SK-N-SH (cell line): ENCODE data around the gene BNIP5. TPM values are rescaled to one million over a fixed set of nuclear protein-coding genes. Genes with fewer than 3 reads are reported as not detected.
A peak's percentile ranks its signal among the peaks of the same experiment; 100 is the strongest.

Source experiments
- CTCF ChIA-PET: fragments of 300-600, 350-600 bp; formaldehyde crosslinking; extraction: SDS; loops from one replicate; lab custom pipeline; 2021; lab: Yijun Ruan, JAX
- POLR2A ChIA-PET: fragments of 350-600 bp; sonication (Branson Sonifier 250); formaldehyde crosslinking; extraction: SDS; loops from one replicate; lab custom pipeline; 2020; ENCODE audit warnings: antibody characterized with exemption, inconsistent platforms; lab: Yijun Ruan, JAX
- DNase-seq: peaks from one replicate; pipeline ENCODE4 v3.0.0; 2012
- H2AFZ ChIP-seq: fragments of 200-600 bp; sonication (generic); 2 replicates; pipeline ENCODE4 v1.8.1; 2016; ENCODE audit warnings: antibody characterized with exemption, mild to moderate bottlenecking, low read depth
- H3F3A ChIP-seq: fragments of 200-600 bp; sonication (generic); replicated peaks from 2 replicates; pipeline ENCODE3; 2016; ENCODE audit warnings: antibody characterized with exemption, mild to moderate bottlenecking; ENCODE audit not compliant: insufficient read depth
- H3K27ac ChIP-seq, 2 experiments: fragments of 200-500 bp in 1 of 2; fragments of 200-600 bp in 1 of 2; sonication (Bioruptor generic) in 1 of 2; sonication (generic), shearing (Covaris generic) in 1 of 2; 2 replicates each; pipeline versions ENCODE4 v1.5.1 to v1.6.1; 2014 to 2016; ENCODE audit warnings: low read depth in 2 of 2, inconsistent platforms in 1 of 2, low read length in 1 of 2, mild to moderate bottlenecking in 1 of 2, mixed read lengths in 1 of 2
- H3K27me3 ChIP-seq: fragments of 200-600 bp; sonication (generic), shearing (Covaris generic); 2 replicates; pipeline ENCODE4 v1.6.1; 2016; ENCODE audit warnings: mixed run types; ENCODE audit not compliant: insufficient read depth
- H3K36me3 ChIP-seq, 2 experiments: fragments of 200-500 bp in 1 of 2; fragments of 200-600 bp in 1 of 2; sonication (Bioruptor generic) in 1 of 2; sonication (generic) in 1 of 2; replicated peaks in 1 of 2; 2 replicates each; pipeline versions ENCODE3 to v1.5.1; 2014 to 2016; ENCODE audit warnings: low read length in 1 of 2, mild to moderate bottlenecking in 1 of 2; ENCODE audit not compliant: insufficient read depth in 2 of 2, control insufficient read depth in 1 of 2
- H3K4me1 ChIP-seq, 2 experiments: fragments of 200-500 bp in 1 of 2; fragments of 200-600 bp in 1 of 2; sonication (Bioruptor generic) in 1 of 2; sonication (generic), shearing (Covaris generic) in 1 of 2; 2 replicates each; pipeline versions ENCODE4 v1.5.1 to v1.6.1; 2014 to 2016; ENCODE audit warnings: low read depth in 1 of 2, low read length in 1 of 2, mixed run types in 1 of 2; ENCODE audit not compliant: insufficient read depth in 2 of 2, control insufficient read depth in 1 of 2
- H3K4me2 ChIP-seq: fragments of 200-600 bp; sonication (generic), shearing (Covaris generic); 2 replicates; pipeline ENCODE4 v1.6.1; 2017; ENCODE audit warnings: mixed run types
- H3K4me3 ChIP-seq, 2 experiments: fragments of 200-500 bp in 1 of 2; fragments of 200-600 bp in 1 of 2; sonication (Bioruptor generic) in 1 of 2; sonication (generic), shearing (Covaris generic) in 1 of 2; 2 replicates each; pipeline versions ENCODE4 v1.5.1 to v1.8.1; 2014 to 2016; ENCODE audit warnings: low read depth in 2 of 2, inconsistent platforms in 1 of 2, low read length in 1 of 2, mild to moderate bottlenecking in 1 of 2, mixed read lengths in 1 of 2, moderate library complexity in 1 of 2
- H3K79me2 ChIP-seq: fragments of 200-600 bp; sonication (generic); 2 replicates; pipeline ENCODE4 v1.8.1; 2017; ENCODE audit warnings: mild to moderate bottlenecking; ENCODE audit not compliant: insufficient read depth
- H3K9ac ChIP-seq: fragments of 200-600 bp; sonication (generic); 2 replicates; pipeline ENCODE4 v1.6.1; 2017; ENCODE audit warnings: mixed run types
- H3K9me2 ChIP-seq: fragments of 200-600 bp; sonication (generic); 2 replicates; pipeline ENCODE4 v1.6.1; 2017; ENCODE audit warnings: mixed run types
- H3K9me3 ChIP-seq: fragments of 200-600 bp; sonication (generic); 2 replicates; pipeline ENCODE4 v1.6.1; 2017; ENCODE audit warnings: mixed run types, mild to moderate bottlenecking, moderate library complexity
- H4K20me1 ChIP-seq: fragments of 200-600 bp; sonication (generic); 2 replicates; pipeline ENCODE4 v1.6.1; 2017; ENCODE audit warnings: mild to moderate bottlenecking, mixed run types; ENCODE audit not compliant: insufficient read depth
- CTCF ChIP-seq: fragments of 200-600 bp; sonication (generic); IDR thresholded peaks from 2 replicates; pipeline ENCODE4 v1.6.1; 2017; ENCODE audit warnings: antibody characterized with exemption, mild to moderate bottlenecking, moderate library complexity
- EP300 ChIP-seq, 2 experiments: IDR thresholded peaks; 2 replicates each; pipeline versions ENCODE4 v1.4.0 to v1.6.1; 2012; ENCODE audit warnings: borderline replicate concordance in 1 of 2, low read depth in 1 of 2, low read length in 1 of 2
- FOSL2 ChIP-seq: IDR thresholded peaks from 2 replicates; pipeline ENCODE4 v1.4.0; 2012; ENCODE audit warnings: low read depth, mild to moderate bottlenecking, moderate library complexity, borderline replicate concordance
- FOXJ3 ChIP-seq: sonication (generic); formaldehyde crosslinking; IDR thresholded peaks from 2 replicates; pipeline ENCODE4 v1.5.1; 2020; ENCODE audit warnings: mild to moderate bottlenecking, missing genetic modification reagents
- GABPA ChIP-seq: IDR thresholded peaks from 2 replicates; pipeline ENCODE4 v1.4.0; 2012; ENCODE audit warnings: low read depth, mild to moderate bottlenecking
- IRF3 ChIP-seq: fragments of 150-350 bp; IDR thresholded peaks from 2 replicates; pipeline ENCODE4 v1.6.1; 2016; ENCODE audit warnings: mild to moderate bottlenecking, low read depth, low read length
- NRF1 ChIP-seq: IDR thresholded peaks from 2 replicates; pipeline ENCODE4 v1.6.1; 2012; ENCODE audit warnings: low read depth, mild to moderate bottlenecking, low read length
- POLR2AphosphoS5 ChIP-seq: IDR thresholded peaks from 2 replicates; pipeline ENCODE4 v1.6.1; 2012; ENCODE audit warnings: low read depth, low read length
- USF1 ChIP-seq: IDR thresholded peaks from 2 replicates; pipeline ENCODE4 v1.4.0; 2012; ENCODE audit warnings: low read depth, borderline replicate concordance
- YY1 ChIP-seq: IDR thresholded peaks from 2 replicates; pipeline ENCODE4 v1.4.0; 2012; ENCODE audit warnings: low read depth, mild to moderate bottlenecking
- WGBS: methylation state at CpG from one replicate; pipeline ENCODE4 v1.1.6; 2017; ENCODE audit warnings: low lambda C conversion rate; 5-methylcytosine and 5-hydroxymethylcytosine counted together
- polyA plus RNA-seq, 3 experiments: library from polyadenylated mRNA; depleted of rRNA; stranded (reverse); fragments of >200 nt; gene quantifications; 2 replicates each; pipeline ENCODE4 v1.2.3, GENCODE V29; 2012

BNIP5 gene
- polyA plus RNA-seq, 1 of the 3 experiments (the other 2 are of a cell fraction) = not detected

- Histone ChIP-seq H3K4me1 (peaks cover 0 to 17% of the 10 kb centered on the region in 2 experiments; a peak in 1 of 4 replicates), H3K79me2 (no peaks in the 10 kb centered on the region), H3F3A (no peaks in the 10 kb centered on the region), H3K9ac (no peak overlapping the region), H3K4me2 (no peak overlapping the region), H3K4me3 (no peak overlapping the region), H3K9me2 (no peaks in the 10 kb centered on the region)
- peak; percentile 58 for DNase-seq
- TF ChIP-seq NRF1 (no peak), GABPA (no peak), IRF3 (no peak), FOXJ3 (no peak), YY1 (no peak)
- TF ChIP-seq, all 33 proteins: peak for 0
- no peak overlapping the region for H3K27ac ChIP-seq
- no peak overlapping the region for H2AFZ ChIP-seq
- no peaks in the 10 kb centered on the region for H4K20me1 ChIP-seq
- 17% methylated on average over 2 of the region's 7 CpGs for WGBS
- H3K36me3 ChIP-seq = no peaks in the 10 kb centered on the region
- ChIA-PET CTCF (interaction anchor here (1.0 to 5.3 kb wide), 7 partner anchors 15 to 97 kb away, joined by 3 to 24 read pairs (median 4); no protein-coding TSS in a partner anchor), POLR2A (no interaction called here)
- no peaks in the 10 kb centered on the region; the same call in 1 of the 2 replicates for H3K27me3 ChIP-seq
- no peaks in the 10 kb centered on the region for H3K9me3 ChIP-seq
These were observed 10.2 kb downstream of the BNIP5 start for GRCh38 chr6:36326356-36326995.

GRCh38 chr6:36324715-36325114 is 12.0 kb downstream of the BNIP5 start:
- WGBS = 62% methylated on average over 4 of the region's 4 CpGs
- no peak overlapping the region for H3K27ac ChIP-seq
- no peaks in the 10 kb centered on the region for H3K9me2 ChIP-seq
- DNase-seq = no peak
- no peaks in the 10 kb centered on the region for H4K20me1 ChIP-seq
- H3K27me3 ChIP-seq = no peaks in the 10 kb centered on the region; the same call in 1 of the 2 replicates
- H3K4me3 ChIP-seq = no peak overlapping the region
- no peaks in the 10 kb centered on the region for H3K79me2 ChIP-seq
- peaks cover 0 to 17% of the 10 kb centered on the region in 2 experiments; a peak in 1 of 4 replicates for H3K4me1 ChIP-seq
- ChIA-PET POLR2A (no interaction called here), CTCF (interaction anchor here (0.7 to 15.1 kb wide), 3 partner anchors 16 to 28 kb away, joined by 3 to 123 read pairs (median 24); no protein-coding TSS in a partner anchor)
- no peaks in the 10 kb centered on the region for H3F3A ChIP-seq
- no peaks in the 10 kb centered on the region for H3K9me3 ChIP-seq
- H3K36me3 ChIP-seq = no peaks in the 10 kb centered on the region
- H3K4me2 ChIP-seq = no peak overlapping the region
- no peak overlapping the region for H3K9ac ChIP-seq
- no peak overlapping the region for H2AFZ ChIP-seq
- no peak for TF ChIP-seq USF1
- TF ChIP-seq POLR2AphosphoS5 = no peak
- TF ChIP-seq EP300 (IDR thresholded peaks at IDR 0.05; ENCODE audit: borderline replicate concordance in 1 of 2, low read depth in 1 of 2, low read length in 1 of 2) = no peak
- TF ChIP-seq CTCF = no peak
- no peak for TF ChIP-seq FOSL2
